Keratinocyte (primary cell): Measurements from ENCODE around the gene QSOX2.

ENCODE experiments used
- EZH2 ChIP-seq: IDR thresholded peaks from one replicate; pipeline ENCODE4 v1.6.1; 2012; ENCODE audit warnings: inconsistent platforms, mild to moderate bottlenecking, low read length, moderate library complexity
- TF ChIP-seq, protein P1 (sequence below), 3 experiments: IDR thresholded peaks in 1 of 3; conservative IDR thresholded peaks in 1 of 3; optimal IDR thresholded peaks in 1 of 3; 2 replicates in 2 of 3; 3 replicates in 1 of 3; pipeline versions ENCODE3 to v1.5.1; 2011; ENCODE audit warnings: low read length in 3 of 3, mild to moderate bottlenecking in 3 of 3, moderate library complexity in 2 of 3, control low read depth in 1 of 3, inconsistent platforms in 1 of 3; ENCODE audit not compliant: insufficient read depth in 2 of 3; ENCODE audit errors: extremely low read depth in 1 of 3

GRCh38 chr9:136210276-136210675 lies 35.3 kb downstream of the QSOX2 start:
- TF ChIP-seq EZH2, result no peak
- TF ChIP-seq, protein P1, sequence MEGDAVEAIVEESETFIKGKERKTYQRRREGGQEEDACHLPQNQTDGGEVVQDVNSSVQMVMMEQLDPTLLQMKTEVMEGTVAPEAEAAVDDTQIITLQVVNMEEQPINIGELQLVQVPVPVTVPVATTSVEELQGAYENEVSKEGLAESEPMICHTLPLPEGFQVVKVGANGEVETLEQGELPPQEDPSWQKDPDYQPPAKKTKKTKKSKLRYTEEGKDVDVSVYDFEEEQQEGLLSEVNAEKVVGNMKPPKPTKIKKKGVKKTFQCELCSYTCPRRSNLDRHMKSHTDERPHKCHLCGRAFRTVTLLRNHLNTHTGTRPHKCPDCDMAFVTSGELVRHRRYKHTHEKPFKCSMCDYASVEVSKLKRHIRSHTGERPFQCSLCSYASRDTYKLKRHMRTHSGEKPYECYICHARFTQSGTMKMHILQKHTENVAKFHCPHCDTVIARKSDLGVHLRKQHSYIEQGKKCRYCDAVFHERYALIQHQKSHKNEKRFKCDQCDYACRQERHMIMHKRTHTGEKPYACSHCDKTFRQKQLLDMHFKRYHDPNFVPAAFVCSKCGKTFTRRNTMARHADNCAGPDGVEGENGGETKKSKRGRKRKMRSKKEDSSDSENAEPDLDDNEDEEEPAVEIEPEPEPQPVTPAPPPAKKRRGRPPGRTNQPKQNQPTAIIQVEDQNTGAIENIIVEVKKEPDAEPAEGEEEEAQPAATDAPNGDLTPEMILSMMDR (optimal IDR thresholded peaks at IDR 0.05 in 1 of 3, IDR thresholded peaks at IDR 0.05 in 1 of 3, conservative IDR thresholded peaks at IDR 0.05 in 1 of 3; ENCODE audit: extremely low read depth in 1 of 3, insufficient read depth in 2 of 3, low read length in 3 of 3), result no peak
